NB4 (cell line): ENCODE measurements around the gene FBXL13.

Source experiments
- DNase-seq: peaks from one replicate; pipeline ENCODE4 v3.0.0; 2010; ENCODE audit warnings: low read depth
- H3K4me3 ChIP-seq: one replicate; pipeline ENCODE4 v1.5.1; 2011; ENCODE audit warnings: mild to moderate bottlenecking, low read depth, low read length, moderate library complexity
- MYC ChIP-seq: IDR thresholded peaks from 2 replicates; pipeline ENCODE4 v1.6.1; 2011; ENCODE audit warnings: low read depth, low read length
- POLR2A ChIP-seq: IDR thresholded peaks from 2 replicates; pipeline ENCODE4 v1.6.1; 2011; ENCODE audit warnings: mild to moderate bottlenecking; ENCODE audit not compliant: insufficient read length; ENCODE audit errors: extremely low read depth
- TF ChIP-seq, protein P1 (sequence below): IDR thresholded peaks from one replicate; pipeline ENCODE4 v1.5.1; 2012; ENCODE audit warnings: low read depth, low read length
- TF ChIP-seq, protein P2 (sequence below): IDR thresholded peaks from 2 replicates; pipeline ENCODE4 v1.6.1; 2011; ENCODE audit warnings: low read depth, low read length

FBXL13 gene

DNA sequence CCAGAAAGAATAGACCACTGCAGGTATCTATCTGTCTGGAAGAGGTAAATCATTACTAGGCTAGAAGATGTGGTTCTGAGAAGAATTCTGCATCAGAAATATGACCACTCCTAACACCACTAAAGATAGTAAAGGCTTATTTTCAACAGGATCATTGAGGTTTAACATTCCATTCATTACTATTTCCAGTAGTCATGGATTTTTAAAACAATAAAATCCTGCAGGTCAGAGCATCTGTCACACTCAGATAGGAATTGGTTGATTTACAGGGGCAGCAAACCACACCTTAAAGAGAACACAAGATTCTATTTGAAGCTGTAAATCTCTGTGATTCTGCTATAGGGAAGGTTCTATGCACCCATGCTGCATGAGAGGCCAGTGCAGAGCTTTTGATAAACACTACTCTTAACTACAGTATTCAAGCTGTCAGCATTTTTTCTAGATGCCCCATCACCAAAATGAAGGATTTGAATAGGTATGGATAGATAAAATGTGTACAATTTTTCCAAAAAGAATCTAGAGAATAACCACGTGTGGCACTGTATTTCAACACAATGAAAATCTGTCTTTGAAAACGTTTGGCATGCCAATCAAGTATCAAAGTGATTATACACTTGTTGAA, 147.2 kb downstream of the FBXL13 start:
- DNase-seq, result no peak
- TF ChIP-seq, protein P1, sequence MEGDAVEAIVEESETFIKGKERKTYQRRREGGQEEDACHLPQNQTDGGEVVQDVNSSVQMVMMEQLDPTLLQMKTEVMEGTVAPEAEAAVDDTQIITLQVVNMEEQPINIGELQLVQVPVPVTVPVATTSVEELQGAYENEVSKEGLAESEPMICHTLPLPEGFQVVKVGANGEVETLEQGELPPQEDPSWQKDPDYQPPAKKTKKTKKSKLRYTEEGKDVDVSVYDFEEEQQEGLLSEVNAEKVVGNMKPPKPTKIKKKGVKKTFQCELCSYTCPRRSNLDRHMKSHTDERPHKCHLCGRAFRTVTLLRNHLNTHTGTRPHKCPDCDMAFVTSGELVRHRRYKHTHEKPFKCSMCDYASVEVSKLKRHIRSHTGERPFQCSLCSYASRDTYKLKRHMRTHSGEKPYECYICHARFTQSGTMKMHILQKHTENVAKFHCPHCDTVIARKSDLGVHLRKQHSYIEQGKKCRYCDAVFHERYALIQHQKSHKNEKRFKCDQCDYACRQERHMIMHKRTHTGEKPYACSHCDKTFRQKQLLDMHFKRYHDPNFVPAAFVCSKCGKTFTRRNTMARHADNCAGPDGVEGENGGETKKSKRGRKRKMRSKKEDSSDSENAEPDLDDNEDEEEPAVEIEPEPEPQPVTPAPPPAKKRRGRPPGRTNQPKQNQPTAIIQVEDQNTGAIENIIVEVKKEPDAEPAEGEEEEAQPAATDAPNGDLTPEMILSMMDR, result no peak
- TF ChIP-seq MYC, result no peak
- TF ChIP-seq POLR2A, result no peak
- TF ChIP-seq, protein P2, sequence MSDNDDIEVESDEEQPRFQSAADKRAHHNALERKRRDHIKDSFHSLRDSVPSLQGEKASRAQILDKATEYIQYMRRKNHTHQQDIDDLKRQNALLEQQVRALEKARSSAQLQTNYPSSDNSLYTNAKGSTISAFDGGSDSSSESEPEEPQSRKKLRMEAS, result no peak
- H3K4me3 ChIP-seq, result no peak overlapping the region

GRCh38 chr7:102926783-102927140, 147.8 kb downstream of the FBXL13 start:
- DNase-seq, result no peak
- TF ChIP-seq, protein P1, result no peak
- TF ChIP-seq, protein P2, result no peak
- TF ChIP-seq POLR2A (no peak), MYC (no peak)
- no peak overlapping the region for H3K4me3 ChIP-seq

DNA sequence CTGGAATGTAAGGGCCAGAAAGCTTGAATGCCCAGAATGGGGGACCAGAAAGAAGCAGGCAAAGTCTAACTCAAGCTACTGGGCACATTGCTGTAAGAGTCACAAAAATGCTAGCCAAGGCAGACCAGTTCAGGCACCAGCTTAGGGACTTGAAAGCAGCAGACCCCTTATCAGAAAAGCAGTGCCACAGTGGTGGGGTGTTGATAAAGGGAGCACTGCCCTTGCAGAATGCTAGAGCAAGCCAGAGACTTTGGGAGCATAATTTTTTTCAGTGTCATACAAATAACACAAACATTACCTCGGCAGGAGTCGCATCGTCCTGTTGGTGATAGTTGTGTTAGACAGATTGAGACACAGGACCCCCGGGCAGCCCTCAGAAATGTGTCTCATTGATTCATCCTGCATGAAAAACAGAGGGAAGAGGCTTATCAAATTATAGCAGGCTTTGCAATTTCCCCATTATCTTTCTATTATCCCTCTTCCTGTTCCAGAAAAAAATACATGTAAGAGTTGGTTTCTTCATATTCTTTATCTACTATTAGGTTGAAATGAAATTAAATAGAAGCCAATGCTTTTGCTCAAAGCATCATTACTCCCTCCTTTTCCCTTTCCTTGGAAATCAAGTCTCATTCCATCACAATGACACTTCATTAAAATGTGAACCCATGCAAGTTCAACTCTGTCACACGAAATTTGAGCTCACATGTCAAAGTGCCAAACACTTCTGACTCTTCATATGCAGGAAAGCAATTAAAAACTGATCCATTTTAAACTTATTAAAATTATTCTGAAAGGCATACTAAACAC, 148.4 kb downstream of the FBXL13 start:
- DNase-seq, result no peak
- TF ChIP-seq MYC (no peak), POLR2A (no peak)
- TF ChIP-seq, protein P2, result no peak
- TF ChIP-seq, protein P1, result no peak
- no peak overlapping the region for H3K4me3 ChIP-seq

DNA sequence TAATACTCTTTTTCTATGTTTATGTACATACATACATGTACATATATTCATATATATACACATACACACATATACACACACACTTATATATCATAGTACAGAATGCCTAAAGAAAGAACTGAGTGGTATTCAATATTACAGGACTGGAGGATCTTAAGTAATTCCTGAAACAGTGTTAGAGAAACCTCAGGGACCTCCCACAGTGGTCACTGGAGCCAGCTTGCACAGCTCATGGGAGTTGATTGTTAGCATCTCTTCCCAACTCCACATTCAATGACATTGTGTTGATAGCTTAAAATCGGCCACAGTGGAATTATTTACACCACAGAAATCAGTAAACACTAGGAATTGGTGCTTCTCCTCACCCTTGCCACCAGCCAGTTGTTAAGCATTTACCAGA, 155.8 kb downstream of the FBXL13 start:
- DNase-seq, result no peak

GRCh38 chr7:102917436-102918353, 156.9 kb downstream of the FBXL13 start:
- TF ChIP-seq, protein P1, result no peak
- TF ChIP-seq POLR2A (no peak), MYC (no peak)
- TF ChIP-seq, protein P2, result no peak
- DNase-seq, result peak; percentile 24
- no peak overlapping the region for H3K4me3 ChIP-seq

More for the DNA sequence above, 155.8 kb downstream of the FBXL13 start:
- H3K4me3 ChIP-seq, result no peak overlapping the region
- TF ChIP-seq MYC, result no peak

- no peak overlapping the region for H3K4me3 ChIP-seq
- TF ChIP-seq MYC (no peak), POLR2A (no peak)
- TF ChIP-seq, protein P1, result no peak
- TF ChIP-seq, protein P2, result no peak
- no peak for DNase-seq
These were observed 157.7 kb downstream of the FBXL13 start for GRCh38 chr7:102916881-102917280.
